ENCODE results near the gene HS1BP3. TPM values are rescaled to one million over a fixed set of nuclear protein-coding genes. Genes with fewer than 3 reads are reported as not detected.

The HS1BP3 gene
- total RNA-seq, 3 donors from 2014 or later (not counting 1 experiment from before 2014, with no cell fraction given) = 17.4 to 25.7 (median 22.8) TPM

- no peaks in the 10 kb centered on the region for H3K36me3 Mint-ChIP-seq
- no peak overlapping the region for H3K27ac Mint-ChIP-seq
- no peak for TF ChIP-seq CTCF (IDR thresholded peaks at IDR 0.05)
- Histone ChIP-seq H3K27me3 (ENCODE audit: control insufficient read depth, insufficient read depth, low read length) (peaks cover 40% of the 10 kb centered on the region), H3K4me3 (ENCODE audit: low read length) (no peak overlapping the region), H3K27ac (ENCODE audit: low read length) (no peak overlapping the region), H3K36me3 (ENCODE audit: control insufficient read depth, insufficient read depth, low read length) (no peaks in the 10 kb centered on the region), H3K4me1 (ENCODE audit: control insufficient read depth, insufficient read depth, low read length) (peaks cover 24% of the 10 kb centered on the region), H3K9me3 (ENCODE audit: control insufficient read depth, insufficient read depth, low read length) (no peaks in the 10 kb centered on the region)
- intact Hi-C loops (cut with micrococcal nuclease) = no loop called here
- no peak for DNase-seq
- H3K4me1 Mint-ChIP-seq = peaks cover 0 to 6% of the 10 kb centered on the region in 2 donors
- H3K27me3 Mint-ChIP-seq (ENCODE audit: low read depth in 2 of 2) = peaks cover 63 to 68% of the 10 kb centered on the region in 2 donors
- H3K4me3 Mint-ChIP-seq = no peak overlapping the region
- 58% methylated on average over 5 of the region's 7 CpGs for WGBS (ENCODE audit: insufficient coverage)
- no peaks in the 10 kb centered on the region for H3K9me3 Mint-ChIP-seq
- no peak for ATAC-seq
These were observed 12.5 kb upstream of the HS1BP3 start for GRCh38 chr2:20663196-20664070.

- Histone ChIP-seq H3K36me3 (ENCODE audit: control insufficient read depth, insufficient read depth, low read length) (no peaks in the 10 kb centered on the region), H3K27ac (ENCODE audit: low read length) (no peak overlapping the region), H3K27me3 (ENCODE audit: control insufficient read depth, insufficient read depth, low read length) (peaks cover 30% of the 10 kb centered on the region), H3K4me3 (ENCODE audit: low read length) (no peak overlapping the region), H3K4me1 (ENCODE audit: control insufficient read depth, insufficient read depth, low read length) (peaks cover 19% of the 10 kb centered on the region), H3K9me3 (ENCODE audit: control insufficient read depth, insufficient read depth, low read length) (no peaks in the 10 kb centered on the region)
- H3K9me3 Mint-ChIP-seq = no peaks in the 10 kb centered on the region
- no peak overlapping the region for H3K4me3 Mint-ChIP-seq
- H3K27ac Mint-ChIP-seq = no peak overlapping the region
- peaks cover 59 to 65% of the 10 kb centered on the region in 2 donors for H3K27me3 Mint-ChIP-seq (ENCODE audit: low read depth in 2 of 2)
- DNase-seq (no peak), ATAC-seq (no peak)
- no peaks in the 10 kb centered on the region for H3K36me3 Mint-ChIP-seq
- intact Hi-C loops (cut with micrococcal nuclease) = no loop called here
- WGBS (ENCODE audit: insufficient coverage) = 75% methylated on average over 3 of the region's 5 CpGs
- H3K4me1 Mint-ChIP-seq = peaks cover 0 to 6% of the 10 kb centered on the region in 2 donors
- no peak for TF ChIP-seq CTCF (IDR thresholded peaks at IDR 0.05)
These were observed 11.5 kb upstream of the HS1BP3 start for GRCh38 chr2:20662308-20662937.

GRCh38 chr2:20661421-20662307 is 10.8 kb upstream of the HS1BP3 start:
- DNase-seq (peak; percentile 51 to 87), ATAC-seq (peak; percentile 85 to 95 (median 89))
- Histone ChIP-seq H3K4me1 (ENCODE audit: control insufficient read depth, insufficient read depth, low read length) (peaks cover 16% of the 10 kb centered on the region), H3K36me3 (ENCODE audit: control insufficient read depth, insufficient read depth, low read length) (no peaks in the 10 kb centered on the region), H3K4me3 (ENCODE audit: low read length) (no peak overlapping the region), H3K27ac (ENCODE audit: low read length) (no peak overlapping the region), H3K27me3 (ENCODE audit: control insufficient read depth, insufficient read depth, low read length) (peaks cover 29% of the 10 kb centered on the region), H3K9me3 (ENCODE audit: control insufficient read depth, insufficient read depth, low read length) (no peaks in the 10 kb centered on the region)
- WGBS (ENCODE audit: insufficient coverage) = 42% methylated on average over 11 of the region's 11 CpGs
- TF ChIP-seq CTCF (IDR thresholded peaks at IDR 0.05) = peak; percentile 97
- Mint-ChIP-seq H3K4me1 (peaks cover 0 to 6% of the 10 kb centered on the region in 2 donors), H3K4me3 (no peak overlapping the region), H3K27me3 (ENCODE audit: low read depth in 2 of 2) (peaks cover 59 to 65% of the 10 kb centered on the region in 2 donors), H3K36me3 (no peaks in the 10 kb centered on the region), H3K27ac (no peak overlapping the region), H3K9me3 (no peaks in the 10 kb centered on the region)
- intact Hi-C loops (cut with micrococcal nuclease) = loop anchor here (1.0 to 2.0 kb wide), 2 partner anchors 161 to 302 kb away; partner anchors contain the start of gene LDAH

All from natural killer cell (primary cell).